ENCODE data around the gene TRIB2.

GRCh38 chr2:12791906-12792305 lies 75.2 kb downstream of the TRIB2 start:
- TF ChIP-seq CTCF (IDR thresholded peaks at IDR 0.05 in 4 of 5, conservative IDR thresholded peaks at IDR 0.05 in 1 of 5) (no peak), POLR2A (IDR thresholded peaks at IDR 0.05) (no peak)
